ENCODE measurements around the gene MAP3K8.

DNA sequence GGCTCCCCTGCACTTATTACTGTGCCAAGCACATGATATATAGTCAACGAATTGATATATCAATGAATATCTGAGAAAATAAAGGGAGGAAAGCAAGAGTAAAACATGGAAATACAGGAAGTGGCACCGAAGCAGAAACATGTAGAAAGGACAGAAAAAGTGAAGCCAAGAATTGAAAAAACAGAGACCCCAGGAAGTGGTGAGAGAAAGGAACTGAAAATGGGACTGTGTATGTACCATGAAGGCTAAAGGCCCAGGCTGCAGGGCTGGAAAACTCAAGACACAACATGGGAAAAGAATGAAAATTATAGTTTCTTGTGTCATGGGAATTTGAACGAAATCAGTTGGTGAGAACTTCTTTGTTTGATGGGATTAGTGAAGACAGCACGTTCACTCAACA, 60.6 kb downstream of the MAP3K8 start:
- TF ChIP-seq GATA3 (IDR thresholded peaks at IDR 0.05; ENCODE audit: low read depth, low read length) (no peak), GATA2 (IDR thresholded peaks at IDR 0.05; ENCODE audit: low read depth, low read length) (no peak)

Data from SH-SY5Y (cell line).